ENCODE measurements around the gene SERTAD4.
"Not testable (repeated sequence)": the region's sequence is repeated elsewhere in the genome, so short reads cannot be mapped to it uniquely, and the experiment has no call there.

Gene SERTAD4

DNA sequence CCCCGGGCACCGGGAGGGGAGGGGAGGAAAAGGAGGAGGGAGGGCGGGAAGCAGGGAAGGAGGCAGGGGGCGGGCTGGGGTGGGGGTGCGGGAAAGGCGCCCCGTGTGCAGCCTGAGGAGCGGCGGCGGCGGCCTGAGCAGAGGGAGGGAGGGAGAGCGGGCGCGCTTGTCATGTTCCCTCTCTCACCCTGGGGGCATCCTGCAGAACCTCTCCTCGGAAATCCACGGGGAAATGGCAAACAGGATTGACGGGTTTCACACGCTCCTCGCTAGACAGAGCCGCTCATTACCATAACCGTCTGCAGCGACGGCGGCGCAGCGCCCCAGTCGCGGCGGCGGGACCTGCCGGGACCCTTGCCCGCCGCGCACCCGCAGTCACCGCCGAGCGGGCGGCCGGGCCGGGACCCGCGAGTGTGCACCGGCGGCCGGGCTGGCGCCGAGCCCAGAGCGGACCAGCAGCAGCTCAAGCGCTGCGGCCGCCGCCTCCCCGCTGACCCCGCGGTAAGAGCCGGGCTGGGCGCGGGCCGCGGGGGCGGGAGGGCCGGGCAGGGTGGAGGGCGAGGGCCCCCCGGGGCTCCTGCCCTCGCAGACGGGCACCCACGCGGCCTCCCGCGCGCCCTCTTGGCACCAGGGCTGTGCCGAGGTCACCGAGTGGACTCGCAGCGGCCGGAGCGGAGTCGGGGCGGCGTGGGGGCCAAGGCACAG lies at the start of gene SERTAD4:
Gene SERTAD4, plus strand, starts transcription at position 286 of the 705 bp plus-strand sequence. CDS start 5,165 bp downstream, outside the sequence.
- no peak for DNase-seq

- no peak for DNase-seq
Observed at GRCh38 chr1:210185063-210185462, 47.5 kb upstream of the SERTAD4 start.

DNA sequence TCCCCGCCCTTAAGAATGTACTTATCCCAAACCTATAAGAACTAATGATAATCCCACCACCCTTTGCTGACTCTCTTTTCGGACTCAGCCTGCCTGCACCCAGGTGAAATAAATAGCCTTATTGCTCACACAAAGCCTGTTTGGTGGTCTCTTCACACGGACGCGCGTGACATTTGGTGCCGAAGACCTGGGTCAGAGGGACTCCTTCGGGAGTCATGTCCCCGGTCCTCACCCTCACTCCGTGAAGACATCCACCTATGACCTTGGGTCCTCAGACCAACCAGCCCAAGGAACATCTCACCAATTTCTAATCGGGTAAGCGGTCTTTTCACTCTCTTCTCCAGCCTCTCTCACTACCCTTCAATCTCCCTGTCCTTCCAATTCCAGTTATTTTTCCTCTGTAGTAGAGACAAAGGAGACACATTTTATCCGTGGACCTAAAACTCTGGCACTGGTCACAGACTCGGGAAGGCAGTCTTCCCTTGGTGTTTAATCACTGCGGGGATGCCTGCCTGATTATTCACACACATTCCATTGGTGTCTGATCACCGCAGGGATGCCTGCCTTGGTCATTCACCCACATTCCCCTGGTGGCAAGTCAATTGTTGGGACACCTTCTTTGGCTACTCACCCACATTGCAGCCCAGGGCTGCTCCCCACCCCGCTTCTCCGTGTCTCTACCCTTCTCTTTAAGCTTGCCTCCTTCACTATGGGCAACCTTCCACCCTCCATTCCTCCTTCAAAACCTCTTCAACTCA lies 44.6 kb upstream of the SERTAD4 start:
- DNase-seq = not testable (repeated sequence)

DNA sequence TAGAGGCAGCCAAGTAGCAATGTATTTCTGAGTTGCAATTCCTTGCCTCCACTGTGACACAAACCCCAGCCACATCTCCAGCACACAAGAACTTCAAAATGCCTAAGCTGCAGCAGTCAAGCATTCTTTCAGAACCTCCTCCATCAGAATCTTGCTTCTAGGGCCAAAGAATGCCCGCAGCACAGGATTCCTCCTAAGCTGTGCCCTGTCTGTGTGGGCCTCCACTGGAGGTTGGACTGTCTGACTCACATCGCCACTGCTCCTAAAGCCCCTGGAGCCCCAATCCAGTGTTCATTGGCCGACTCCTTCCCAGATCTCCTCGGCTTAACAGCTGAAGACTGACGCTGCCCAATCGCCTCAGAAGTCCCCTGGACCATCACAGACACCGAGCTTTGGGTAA lies 43.2 kb upstream of the SERTAD4 start:
- DNase-seq = no peak

DNA sequence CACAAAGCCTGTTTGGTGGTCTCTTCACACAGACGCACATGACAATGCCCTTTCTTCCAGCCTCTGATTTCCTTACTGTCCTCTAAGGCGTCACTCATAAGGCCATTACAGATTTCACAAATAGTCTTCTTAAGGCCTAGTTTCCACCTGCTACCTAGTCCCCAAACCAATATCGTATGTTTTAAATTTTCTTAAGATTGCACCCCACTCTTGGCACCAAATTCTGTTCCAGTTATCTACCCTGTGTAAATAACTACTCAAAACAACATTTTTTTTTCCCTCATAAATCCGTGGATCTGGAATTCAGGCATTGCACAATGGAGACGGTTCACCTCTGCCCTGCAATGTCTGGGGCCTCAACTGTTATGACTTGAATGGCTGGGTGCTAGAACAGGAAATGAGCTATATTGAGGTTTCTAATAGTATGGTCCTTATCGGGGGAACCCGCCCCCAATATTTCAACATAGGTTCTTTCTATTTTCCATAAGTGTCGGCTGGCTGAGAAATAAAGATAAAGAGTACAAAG lies 36.9 kb upstream of the SERTAD4 start:
- no peak for DNase-seq

- not testable (repeated sequence) for DNase-seq
Observed at GRCh38 chr1:210196266-210196665, 36.3 kb upstream of the SERTAD4 start.

GRCh38 chr1:210198840-210199239 lies 33.8 kb upstream of the SERTAD4 start:
- no peak for DNase-seq

DNA sequence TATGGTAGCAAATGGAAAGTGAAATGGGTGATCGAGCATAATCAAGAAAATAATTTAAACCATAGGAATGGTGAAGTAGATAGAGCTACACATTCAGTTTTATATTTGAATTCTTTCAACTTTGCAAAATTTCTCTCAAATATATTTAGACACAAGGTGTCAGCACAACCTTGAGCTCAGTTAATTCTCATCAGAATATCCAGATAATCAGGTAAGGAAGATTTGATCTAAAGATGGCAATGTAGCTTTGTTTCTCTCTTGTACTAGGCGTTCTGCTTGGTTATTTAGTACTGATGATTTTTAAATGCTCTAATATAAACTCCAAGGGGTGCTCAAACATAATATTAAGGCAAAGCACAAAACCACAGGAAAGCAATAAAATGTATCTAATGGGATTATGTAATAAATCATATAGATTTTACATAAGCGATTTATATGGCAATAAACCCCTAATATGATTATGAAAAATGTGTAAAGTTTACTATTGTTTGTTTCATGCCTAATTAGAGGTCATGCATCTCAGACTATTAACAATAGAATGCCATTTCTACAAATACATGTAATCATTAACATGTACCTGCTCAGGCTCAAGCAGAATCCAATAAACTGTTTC lies 32.4 kb upstream of the SERTAD4 start:
- no peak for DNase-seq

GRCh38 chr1:210201681-210202080 lies 30.9 kb upstream of the SERTAD4 start:
- no peak for DNase-seq

DNA sequence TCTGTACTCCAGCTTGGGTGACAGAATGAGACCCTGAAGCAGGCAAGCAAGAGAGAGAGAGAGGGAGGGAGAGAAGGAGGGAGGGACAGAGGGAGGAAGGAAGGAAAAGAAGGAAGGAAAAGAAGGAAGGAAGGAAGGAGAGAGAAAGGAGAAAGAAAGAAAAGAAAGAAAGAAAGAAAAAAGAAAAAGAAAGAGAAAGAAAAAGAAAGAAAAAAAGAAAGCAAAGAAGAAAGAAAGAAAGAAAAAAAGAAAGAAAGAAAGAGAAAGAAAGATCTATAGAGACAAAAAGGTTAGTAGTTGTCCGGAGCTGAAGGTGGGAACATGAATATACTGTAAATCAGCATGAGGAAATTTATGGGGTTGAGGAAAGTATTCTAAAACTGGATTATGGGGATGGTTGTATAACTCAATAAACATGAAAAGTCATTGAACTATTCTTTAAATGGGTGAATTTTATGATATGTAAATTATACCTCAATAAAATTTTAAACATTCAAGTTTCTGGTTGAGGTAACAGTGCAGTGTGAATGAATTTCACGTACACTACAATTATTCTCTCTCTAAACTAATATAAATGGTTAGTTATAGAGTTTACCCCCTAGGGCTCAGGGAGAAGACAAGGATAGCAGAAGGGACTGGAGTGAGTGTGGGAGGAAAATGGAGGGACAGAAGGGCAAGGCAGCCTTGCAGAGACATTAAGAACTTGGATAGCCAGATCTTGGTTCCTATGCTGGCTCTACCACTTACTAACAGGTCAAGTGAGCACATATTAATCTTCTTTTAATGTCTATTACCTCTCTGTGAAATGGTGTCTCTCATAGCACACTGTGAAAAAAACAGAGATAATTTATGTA lies 24.8 kb upstream of the SERTAD4 start:
- no peak for DNase-seq

- no peak for DNase-seq
Observed at GRCh38 chr1:210213335-210213734, 19.3 kb upstream of the SERTAD4 start.

DNA sequence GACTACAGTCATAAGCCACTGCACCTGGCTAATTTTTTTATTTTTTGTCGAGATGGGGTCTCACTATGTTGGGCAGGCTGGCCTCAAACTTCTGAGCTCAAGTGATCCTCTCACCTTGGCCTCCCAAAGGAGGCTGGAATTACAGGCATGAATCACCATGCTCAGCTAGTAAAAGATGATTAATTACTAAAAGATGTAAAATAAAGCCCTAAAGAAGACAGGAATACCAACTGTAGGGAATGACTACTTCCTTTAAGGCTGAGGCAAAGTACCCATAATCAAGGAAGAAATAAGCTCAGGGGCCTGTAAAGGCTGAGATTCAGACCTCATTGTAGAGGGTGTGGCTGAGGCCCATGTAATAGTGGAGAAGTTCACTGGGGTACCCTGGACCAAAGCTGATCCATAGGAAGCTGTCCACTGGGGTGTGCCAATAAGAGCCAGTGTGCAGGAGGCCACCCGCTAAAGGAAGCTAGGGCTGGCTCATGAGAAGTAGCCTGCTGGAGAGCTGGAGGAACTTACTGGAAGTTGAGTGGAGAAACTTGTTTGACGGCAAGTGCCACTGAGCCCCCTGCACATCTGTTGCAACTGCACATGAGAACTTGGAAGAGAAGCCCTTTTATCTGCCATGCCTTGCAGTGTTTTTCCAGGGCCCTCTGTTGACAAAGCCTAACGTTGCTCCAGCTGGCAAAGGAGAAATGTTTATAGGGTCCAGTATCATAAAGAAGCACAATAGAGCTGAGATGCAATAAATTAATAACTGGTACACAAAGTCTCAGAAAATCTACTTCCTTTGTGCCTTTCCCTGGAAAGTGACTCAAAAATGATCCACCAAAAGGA lies 17.8 kb upstream of the SERTAD4 start:
- no peak for DNase-seq

DNA sequence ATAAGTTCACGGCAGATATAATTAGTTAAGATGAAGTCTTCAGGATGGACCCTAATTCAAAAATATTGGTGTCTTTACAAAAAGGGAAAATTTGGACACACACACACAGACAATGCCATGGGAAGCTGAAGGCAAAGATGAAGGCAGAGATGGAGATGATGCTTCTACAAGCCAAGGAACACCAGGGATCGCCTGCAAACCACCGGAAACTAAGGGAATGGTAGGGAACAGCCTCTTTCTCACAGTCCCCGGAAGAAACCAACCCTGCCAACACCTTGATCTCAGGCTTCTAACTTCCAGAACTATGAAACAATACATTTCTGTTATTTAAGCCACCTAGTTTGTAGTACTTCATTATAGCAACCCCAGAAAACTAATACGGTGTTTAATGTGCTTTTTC lies 15.1 kb upstream of the SERTAD4 start:
- no peak for DNase-seq

GRCh38 chr1:210218047-210218446 lies 14.5 kb upstream of the SERTAD4 start:
- DNase-seq = no peak

GRCh38 chr1:210222340-210223006 lies 10.1 kb upstream of the SERTAD4 start:
- no peak for DNase-seq

DNA sequence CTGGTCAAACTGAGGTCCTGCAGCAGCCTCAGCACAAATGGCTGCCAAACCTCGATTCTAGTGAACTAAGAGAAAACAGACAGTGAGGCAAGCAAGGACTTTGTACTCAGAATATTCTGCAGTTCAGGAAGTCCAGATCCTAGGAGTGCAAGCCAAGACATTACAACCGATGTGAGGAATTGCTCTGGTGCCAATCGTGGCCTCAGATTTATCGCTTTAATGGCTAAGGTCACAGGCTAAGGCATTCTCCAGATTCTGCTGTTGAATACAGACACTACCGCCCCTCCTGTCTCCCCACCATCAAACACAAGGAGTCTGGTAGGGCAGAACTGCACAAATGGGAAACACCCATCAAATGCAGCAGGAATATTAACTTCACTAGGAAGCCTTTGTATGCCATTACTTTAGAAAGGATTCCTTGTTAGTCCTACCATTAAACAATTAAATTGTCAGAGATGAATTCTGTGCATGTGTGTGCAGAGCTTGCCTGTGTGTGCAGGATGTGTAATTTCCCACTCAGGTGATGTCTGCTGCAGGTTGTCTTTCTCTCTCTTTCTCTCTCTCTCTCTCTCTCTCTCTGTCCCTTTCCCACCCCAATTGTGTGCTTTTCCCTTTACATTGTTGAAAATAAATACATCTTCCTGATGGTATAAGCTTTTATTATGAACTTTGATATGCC lies 9.2 kb upstream of the SERTAD4 start:
- no peak for DNase-seq

DNA sequence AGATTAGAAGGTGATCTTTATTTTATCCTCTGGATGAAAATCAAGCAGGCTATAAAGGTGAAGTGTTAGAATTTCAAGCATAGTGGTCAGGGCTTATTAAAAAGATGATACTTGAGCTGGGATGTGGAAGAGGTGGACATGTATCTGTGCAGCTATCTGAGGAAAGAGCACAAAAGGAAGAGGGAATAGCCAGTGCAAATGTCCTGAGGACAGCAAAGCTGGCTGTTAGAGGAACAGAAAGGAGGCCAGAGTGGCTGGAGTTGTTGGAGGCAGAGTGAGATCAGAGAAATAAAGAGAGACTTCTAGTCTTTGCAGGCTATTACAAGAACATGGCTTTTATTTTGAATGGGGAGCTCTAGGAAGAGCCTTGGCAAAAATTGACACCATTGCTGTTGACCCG lies 4.4 kb upstream of the SERTAD4 start:
- no peak for DNase-seq

- no peak for DNase-seq
Observed at GRCh38 chr1:210230149-210230695, 2.4 kb upstream of the SERTAD4 start.

DNA sequence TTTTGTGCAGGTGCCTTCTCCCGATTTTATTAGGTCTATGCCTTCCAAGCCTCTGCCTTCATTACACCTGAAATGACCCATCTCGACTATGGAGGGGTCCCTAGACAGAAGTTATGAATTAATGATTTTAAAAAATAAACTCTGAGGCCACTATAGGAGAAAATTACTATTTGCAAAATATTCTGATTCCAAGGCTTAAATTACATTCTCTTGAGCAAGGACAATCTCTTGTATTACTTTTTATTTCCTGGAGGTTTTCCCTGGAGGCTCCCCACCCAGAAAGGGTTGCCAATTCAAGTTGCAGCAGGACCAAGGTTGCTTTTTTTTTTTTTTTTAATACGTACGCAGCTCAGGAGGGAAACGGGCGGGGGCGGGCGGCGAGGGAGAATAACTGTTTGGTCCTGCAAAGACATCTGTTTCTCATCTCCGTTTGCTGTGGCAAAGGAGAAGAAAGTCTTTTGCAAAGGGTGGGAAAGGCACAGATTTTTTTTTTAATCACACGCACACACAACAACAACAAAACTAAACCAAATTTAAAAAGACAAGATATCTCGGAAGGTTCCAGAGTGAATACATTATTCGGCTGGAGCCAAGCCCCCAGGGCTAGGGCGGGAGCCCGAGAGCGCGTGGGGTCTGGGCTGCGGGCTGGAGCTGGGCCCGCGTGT lies 618 bp upstream of the SERTAD4 start:
- no peak for DNase-seq

DNA sequence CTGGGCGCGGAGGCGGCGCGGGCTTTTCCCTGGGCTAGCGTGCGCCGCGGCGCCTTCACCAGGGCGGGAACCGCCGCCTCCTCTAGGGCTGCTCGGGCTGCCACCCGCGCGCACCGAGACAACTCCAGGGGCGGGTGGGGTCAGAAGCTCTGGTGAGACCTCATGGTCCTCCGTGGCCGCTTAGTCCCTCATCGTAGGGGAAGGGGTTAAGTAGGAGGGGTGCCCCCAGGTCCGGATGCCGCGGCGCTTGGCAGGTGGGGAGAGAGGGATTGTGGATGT lies 559 bp downstream of the SERTAD4 start:
- no peak for DNase-seq

Data from activated naive CD4-positive, alpha-beta T cell (primary cell).